ENCODE measurements around the gene ATG7.

DNA sequence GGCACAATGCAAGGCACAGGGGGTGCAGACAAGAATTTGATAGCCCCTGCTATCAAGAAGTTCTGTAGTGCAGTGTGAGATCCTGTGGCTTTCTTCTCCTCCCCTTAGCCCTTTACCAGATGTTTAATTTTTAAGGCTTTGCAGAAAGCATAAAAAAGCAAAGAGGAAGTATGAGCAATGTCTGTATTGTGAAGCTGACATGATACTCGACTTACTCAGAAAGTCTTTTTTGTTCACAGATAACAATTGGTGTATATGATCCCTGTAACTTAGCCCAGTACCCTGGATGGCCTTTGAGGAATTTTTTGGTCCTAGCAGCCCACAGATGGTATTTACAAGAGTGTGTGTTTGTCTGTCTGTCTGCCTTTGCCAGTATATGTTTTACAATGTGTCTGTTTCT is 58.9 kb downstream of the ATG7 start:
- TF ChIP-seq, protein P1, sequence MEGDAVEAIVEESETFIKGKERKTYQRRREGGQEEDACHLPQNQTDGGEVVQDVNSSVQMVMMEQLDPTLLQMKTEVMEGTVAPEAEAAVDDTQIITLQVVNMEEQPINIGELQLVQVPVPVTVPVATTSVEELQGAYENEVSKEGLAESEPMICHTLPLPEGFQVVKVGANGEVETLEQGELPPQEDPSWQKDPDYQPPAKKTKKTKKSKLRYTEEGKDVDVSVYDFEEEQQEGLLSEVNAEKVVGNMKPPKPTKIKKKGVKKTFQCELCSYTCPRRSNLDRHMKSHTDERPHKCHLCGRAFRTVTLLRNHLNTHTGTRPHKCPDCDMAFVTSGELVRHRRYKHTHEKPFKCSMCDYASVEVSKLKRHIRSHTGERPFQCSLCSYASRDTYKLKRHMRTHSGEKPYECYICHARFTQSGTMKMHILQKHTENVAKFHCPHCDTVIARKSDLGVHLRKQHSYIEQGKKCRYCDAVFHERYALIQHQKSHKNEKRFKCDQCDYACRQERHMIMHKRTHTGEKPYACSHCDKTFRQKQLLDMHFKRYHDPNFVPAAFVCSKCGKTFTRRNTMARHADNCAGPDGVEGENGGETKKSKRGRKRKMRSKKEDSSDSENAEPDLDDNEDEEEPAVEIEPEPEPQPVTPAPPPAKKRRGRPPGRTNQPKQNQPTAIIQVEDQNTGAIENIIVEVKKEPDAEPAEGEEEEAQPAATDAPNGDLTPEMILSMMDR (IDR thresholded peaks at IDR 0.05; ENCODE audit: insufficient read depth, low read length, poor library complexity, severe bottlenecking) = no peak
- no peak for TF ChIP-seq EZH2phosphoT487 (conservative IDR thresholded peaks at IDR 0.05; ENCODE audit: low read length)

Measured in SU-DHL-6 (cell line).